ENCODE results near the gene CSNK1G2. TPM values are rescaled to one million over a fixed set of nuclear protein-coding genes. Genes with fewer than 3 reads are reported as not detected.

Gene CSNK1G2
- polyA plus RNA-seq, 1 donor from 2014 or later: 110 TPM

- Histone ChIP-seq H3K36me3 (ENCODE audit: insufficient read depth, low read length) (no peaks in the 10 kb centered on the region), H4K20me1 (ENCODE audit: insufficient read depth) (no peaks in the 10 kb centered on the region)
- TF ChIP-seq TAF1 (IDR thresholded peaks at IDR 0.05; ENCODE audit: low read depth) (no peak), POLR2AphosphoS5 (IDR thresholded peaks at IDR 0.05) (no peak), RAD21 (conservative IDR thresholded peaks at IDR 0.05) (no peak), MXI1 (conservative IDR thresholded peaks at IDR 0.05; ENCODE audit: poor library complexity, severe bottlenecking) (no peak), EP300 (conservative IDR thresholded peaks at IDR 0.05; ENCODE audit: poor library complexity, severe bottlenecking) (no peak), EZH2 (IDR thresholded peaks at IDR 0.05; ENCODE audit: borderline replicate concordance, insufficient read depth, low read length, poor library complexity, severe bottlenecking) (no peak), CTCF (IDR thresholded peaks at IDR 0.05; ENCODE audit: poor library complexity, severe bottlenecking) (no peak), SMC3 (conservative IDR thresholded peaks at IDR 0.05; ENCODE audit: poor library complexity) (no peak)
- TF ChIP-seq, protein P1, sequence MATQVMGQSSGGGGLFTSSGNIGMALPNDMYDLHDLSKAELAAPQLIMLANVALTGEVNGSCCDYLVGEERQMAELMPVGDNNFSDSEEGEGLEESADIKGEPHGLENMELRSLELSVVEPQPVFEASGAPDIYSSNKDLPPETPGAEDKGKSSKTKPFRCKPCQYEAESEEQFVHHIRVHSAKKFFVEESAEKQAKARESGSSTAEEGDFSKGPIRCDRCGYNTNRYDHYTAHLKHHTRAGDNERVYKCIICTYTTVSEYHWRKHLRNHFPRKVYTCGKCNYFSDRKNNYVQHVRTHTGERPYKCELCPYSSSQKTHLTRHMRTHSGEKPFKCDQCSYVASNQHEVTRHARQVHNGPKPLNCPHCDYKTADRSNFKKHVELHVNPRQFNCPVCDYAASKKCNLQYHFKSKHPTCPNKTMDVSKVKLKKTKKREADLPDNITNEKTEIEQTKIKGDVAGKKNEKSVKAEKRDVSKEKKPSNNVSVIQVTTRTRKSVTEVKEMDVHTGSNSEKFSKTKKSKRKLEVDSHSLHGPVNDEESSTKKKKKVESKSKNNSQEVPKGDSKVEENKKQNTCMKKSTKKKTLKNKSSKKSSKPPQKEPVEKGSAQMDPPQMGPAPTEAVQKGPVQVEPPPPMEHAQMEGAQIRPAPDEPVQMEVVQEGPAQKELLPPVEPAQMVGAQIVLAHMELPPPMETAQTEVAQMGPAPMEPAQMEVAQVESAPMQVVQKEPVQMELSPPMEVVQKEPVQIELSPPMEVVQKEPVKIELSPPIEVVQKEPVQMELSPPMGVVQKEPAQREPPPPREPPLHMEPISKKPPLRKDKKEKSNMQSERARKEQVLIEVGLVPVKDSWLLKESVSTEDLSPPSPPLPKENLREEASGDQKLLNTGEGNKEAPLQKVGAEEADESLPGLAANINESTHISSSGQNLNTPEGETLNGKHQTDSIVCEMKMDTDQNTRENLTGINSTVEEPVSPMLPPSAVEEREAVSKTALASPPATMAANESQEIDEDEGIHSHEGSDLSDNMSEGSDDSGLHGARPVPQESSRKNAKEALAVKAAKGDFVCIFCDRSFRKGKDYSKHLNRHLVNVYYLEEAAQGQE (IDR thresholded peaks at IDR 0.05; ENCODE audit: borderline replicate concordance): no peak
These were observed 2.9 kb upstream of the CSNK1G2 start for GRCh38 chr19:1938071-1938470.

DNA sequence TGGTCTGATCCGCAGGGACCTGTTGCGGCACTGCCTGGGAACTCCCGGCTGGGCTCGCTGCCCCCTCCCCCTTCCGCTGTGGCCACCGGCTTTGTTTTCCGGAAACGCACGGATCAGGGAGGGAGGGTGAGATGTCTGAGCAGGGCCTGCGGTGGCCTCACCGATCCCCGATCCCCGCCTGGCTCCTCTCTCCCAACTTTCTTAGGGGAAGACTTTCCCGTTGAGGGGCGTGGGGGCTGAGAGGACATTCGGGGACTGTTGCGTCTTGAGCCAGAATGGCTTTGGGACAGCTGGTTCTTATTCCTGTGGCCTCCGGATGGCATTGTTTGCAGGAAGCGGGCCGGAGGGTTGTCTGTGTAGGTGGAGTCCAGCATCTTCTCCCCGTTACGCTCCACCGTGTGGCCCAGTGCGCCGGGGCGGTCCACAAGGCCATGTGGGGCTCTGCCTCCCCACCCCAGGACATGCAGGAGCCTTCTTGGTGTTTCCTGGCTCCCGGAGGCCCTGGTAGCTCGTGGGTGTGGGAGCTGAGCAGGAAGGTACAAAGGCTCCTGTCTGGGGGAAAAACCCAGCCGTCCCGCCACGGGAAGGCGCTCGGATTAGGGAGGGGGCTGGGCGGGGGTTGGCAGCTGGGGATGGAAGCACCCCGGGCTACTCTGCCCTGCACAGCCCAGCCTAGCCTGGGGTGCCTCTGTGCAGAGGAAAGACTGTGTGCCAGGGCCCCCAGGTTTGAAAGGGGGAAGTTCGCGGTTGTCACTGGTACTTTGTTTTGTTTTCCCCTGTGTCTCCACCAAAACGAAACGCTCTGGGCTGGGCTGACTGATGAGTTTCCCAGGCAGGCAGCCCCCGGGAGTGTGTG lies 1.3 kb downstream of the CSNK1G2 start:
- peak overlapping the region; percentile 88 for H3K9ac ChIP-seq (ENCODE audit: low read length)
- peak overlapping the region; percentile 90 for H3K4me3 ChIP-seq (ENCODE audit: low read length)
- no peaks in the 10 kb centered on the region for H4K20me1 ChIP-seq (ENCODE audit: insufficient read depth)
- H3K4me2 ChIP-seq (ENCODE audit: low read length): peak overlapping the region; percentile 88
- no peaks in the 10 kb centered on the region for H3K9me3 ChIP-seq (ENCODE audit: low read length)
- peak overlapping the region; percentile 78 for H3K27ac ChIP-seq (ENCODE audit: low read length)
- TF ChIP-seq MXI1 (conservative IDR thresholded peaks at IDR 0.05; ENCODE audit: poor library complexity, severe bottlenecking): peak; percentile 51
- TF ChIP-seq, protein P1 (IDR thresholded peaks at IDR 0.05; ENCODE audit: borderline replicate concordance): peak; percentile 22
- no peak for TF ChIP-seq EZH2 (IDR thresholded peaks at IDR 0.05; ENCODE audit: borderline replicate concordance, insufficient read depth, low read length, poor library complexity, severe bottlenecking)
- TF ChIP-seq POLR2AphosphoS5 (IDR thresholded peaks at IDR 0.05): peak; percentile 30
- H3K36me3 ChIP-seq (ENCODE audit: insufficient read depth, low read length): no peaks in the 10 kb centered on the region
- H3K9me2 ChIP-seq (ENCODE audit: insufficient read depth, low read length): no peaks in the 10 kb centered on the region
- H3F3A ChIP-seq (ENCODE audit: insufficient read depth, low read length, poor library complexity, severe bottlenecking): peaks cover 5% of the 10 kb centered on the region
- H2AFZ ChIP-seq (ENCODE audit: low read depth, low read length): no peak overlapping the region
- H3K27me3 ChIP-seq (ENCODE audit: insufficient read depth, low read depth, low read length): no peaks in the 10 kb centered on the region
- peaks cover 42% of the 10 kb centered on the region for H3K79me2 ChIP-seq (replicated peaks; ENCODE audit: insufficient read depth, low read length)

More at GRCh38 chr19:1938071-1938470, 2.9 kb upstream of the CSNK1G2 start:
- Histone ChIP-seq H3K9me2 (ENCODE audit: insufficient read depth, low read length) (no peaks in the 10 kb centered on the region), H3K4me3 (ENCODE audit: low read length) (no peak overlapping the region), H3K9ac (ENCODE audit: low read length) (no peak overlapping the region), H2AFZ (ENCODE audit: low read depth, low read length) (no peak overlapping the region), H3K27me3 (ENCODE audit: insufficient read depth, low read depth, low read length) (no peaks in the 10 kb centered on the region), H3K9me3 (ENCODE audit: low read length) (no peaks in the 10 kb centered on the region), H3F3A (ENCODE audit: insufficient read depth, low read length, poor library complexity, severe bottlenecking) (peaks cover 5% of the 10 kb centered on the region), H3K4me2 (ENCODE audit: low read length) (no peak overlapping the region), H3K79me2 (replicated peaks; ENCODE audit: insufficient read depth, low read length) (peaks cover 6% of the 10 kb centered on the region), H3K27ac (ENCODE audit: low read length) (no peak overlapping the region)

Measured in neural cell (in vitro differentiated cells).